Natural killer cell (primary cell): Measurements from ENCODE around the gene QRSL1. TPM values are rescaled to one million over a fixed set of nuclear protein-coding genes. Genes with fewer than 3 reads are reported as not detected.
A peak's percentile ranks its signal among the peaks of the same experiment; 100 is the strongest.

Experiments used
- ATAC-seq, 3 donors: fragments of 150-1000 bp in 2 of 3; fragments of 200-7000 bp in 1 of 3; cut with Tn5 transposase; 1 replicate in 1 of 3; 2 replicates in 2 of 3; pipeline ENCODE4 v1.10.0; 2021; ENCODE audit warnings: mild to moderate bottlenecking in 2 of 3, moderate library complexity in 2 of 3
- DNase-seq, 2 donors: peaks; one replicate each; pipeline versions ENCODE4 v3.0.0 to v3.0.0-alpha.2; 2013 to 2021; ENCODE audit warnings: mixed read lengths in 1 of 2
- H3K27ac ChIP-seq: one replicate; pipeline ENCODE4 v1.5.1; 2013; ENCODE audit warnings: mild to moderate bottlenecking, low read length
- H3K27me3 ChIP-seq: one replicate; pipeline ENCODE4 v1.6.1; 2013; ENCODE audit warnings: low read length; ENCODE audit not compliant: control insufficient read depth, insufficient read depth
- H3K36me3 ChIP-seq: one replicate; pipeline ENCODE4 v1.6.1; 2013; ENCODE audit warnings: low read length; ENCODE audit not compliant: control insufficient read depth, insufficient read depth
- H3K4me1 ChIP-seq: one replicate; pipeline ENCODE4 v1.6.1; 2013; ENCODE audit warnings: low read length; ENCODE audit not compliant: control insufficient read depth, insufficient read depth
- H3K4me3 ChIP-seq: one replicate; pipeline ENCODE4 v1.5.1; 2013; ENCODE audit warnings: low read length
- H3K9me3 ChIP-seq: one replicate; pipeline ENCODE4 v1.6.1; 2013; ENCODE audit warnings: low read length; ENCODE audit not compliant: control insufficient read depth, insufficient read depth
- H3K27ac Mint-ChIP-seq, 2 donors: one replicate each; pipeline ENCODE4 v1.8.0; 2022; ENCODE audit warnings: mild to moderate bottlenecking in 2 of 2, mixed read lengths in 2 of 2, moderate library complexity in 1 of 2
- H3K27me3 Mint-ChIP-seq, 2 donors: one replicate each; pipeline ENCODE4 v1.8.0; 2022; ENCODE audit warnings: low read depth in 2 of 2, mixed read lengths in 2 of 2
- H3K36me3 Mint-ChIP-seq: one replicate; pipeline ENCODE4 v1.8.0; 2022; ENCODE audit warnings: mixed read lengths
- H3K4me1 Mint-ChIP-seq, 2 donors: one replicate each; pipeline ENCODE4 v1.8.0; 2022; ENCODE audit warnings: mixed read lengths in 2 of 2
- H3K4me3 Mint-ChIP-seq: one replicate; pipeline ENCODE4 v1.8.0; 2022; ENCODE audit warnings: mild to moderate bottlenecking, moderate library complexity, mixed read lengths
- H3K9me3 Mint-ChIP-seq, 2 donors: one replicate each; pipeline ENCODE4 v1.8.0; 2022; ENCODE audit warnings: mixed read lengths in 2 of 2
- CTCF ChIP-seq: fragments of 200-600 bp; IDR thresholded peaks from one replicate; pipeline ENCODE4 v1.8.0; 2022; ENCODE audit warnings: antibody characterized with exemption
- WGBS: methylation state at CpG from one replicate; pipeline ENCODE4 v1.1.7; 2013; ENCODE audit warnings: missing lambda C conversion rate; ENCODE audit not compliant: insufficient coverage; 5-methylcytosine and 5-hydroxymethylcytosine counted together
- intact Hi-C: fragments of 100-400 bp; cut with micrococcal nuclease; formaldehyde crosslinking; loops from one replicate; pipeline ENCODE4 v1.14.2; 2022
- total RNA-seq, 4 donors: library from RNA; stranded (reverse); fragments of 120-200 nt in 1 of 4; gene quantifications; one replicate each; pipeline versions ENCODE4 v1.2.3 to v1.2.4, GENCODE V29; 2013 to 2022

QRSL1 gene
- total RNA-seq, 3 donors from 2014 or later (not counting 1 experiment from before 2014, with no cell fraction given) = 5.6 to 8.4 (median 6.5) TPM

GRCh38 chr6:106648651-106649308 lies 19.4 kb downstream of the QRSL1 start:
- Histone ChIP-seq H3K9me3 (no peaks in the 10 kb centered on the region), H3K36me3 (peaks cover 60% of the 10 kb centered on the region), H3K4me3 (peak overlapping the region; percentile 28), H3K27ac (peak overlapping the region; percentile 65), H3K4me1 (no peaks in the 10 kb centered on the region), H3K27me3 (no peaks in the 10 kb centered on the region)
- intact Hi-C loops = no loop called here
- no peak for ATAC-seq
- no peak for DNase-seq
- no peak for TF ChIP-seq CTCF
- no peak overlapping the region for H3K4me3 Mint-ChIP-seq
- H3K27me3 Mint-ChIP-seq = no peaks in the 10 kb centered on the region
- H3K27ac Mint-ChIP-seq = peak overlapping the region in 1 of 2 donors; percentile 31
- no peaks in the 10 kb centered on the region for H3K4me1 Mint-ChIP-seq
- H3K9me3 Mint-ChIP-seq = no peaks in the 10 kb centered on the region
- 62% methylated on average over 7 of the region's 7 CpGs for WGBS
- peaks cover 28% of the 10 kb centered on the region for H3K36me3 Mint-ChIP-seq

GRCh38 chr6:106658469-106658868 lies 29.1 kb downstream of the QRSL1 start:
- H3K27me3 Mint-ChIP-seq = no peaks in the 10 kb centered on the region
- H3K36me3 Mint-ChIP-seq = peaks cover 35% of the 10 kb centered on the region
- no peak overlapping the region for H3K4me3 Mint-ChIP-seq
- H3K36me3 ChIP-seq = peaks cover 50% of the 10 kb centered on the region
- H3K27ac ChIP-seq = no peak overlapping the region
- no peak for ATAC-seq
- no peaks in the 10 kb centered on the region for H3K27me3 ChIP-seq
- no peak for DNase-seq
- peaks cover 2 to 6% of the 10 kb centered on the region in 2 donors for H3K9me3 Mint-ChIP-seq
- intact Hi-C loops = no loop called here
- peaks cover 4% of the 10 kb centered on the region for H3K9me3 ChIP-seq
- H3K4me1 ChIP-seq = no peaks in the 10 kb centered on the region
- H3K27ac Mint-ChIP-seq = no peak overlapping the region
- WGBS = 100% methylated on average over 4 of the region's 4 CpGs
- no peaks in the 10 kb centered on the region for H3K4me1 Mint-ChIP-seq
- no peak for TF ChIP-seq CTCF
- H3K4me3 ChIP-seq = no peak overlapping the region

GRCh38 chr6:106659859-106660258 lies 30.5 kb downstream of the QRSL1 start:
- WGBS = 98% methylated on average over 2 of the region's 2 CpGs
- H3K9me3 ChIP-seq = peaks cover 4% of the 10 kb centered on the region
- intact Hi-C loops = no loop called here
- no peak overlapping the region for H3K4me3 ChIP-seq
- Mint-ChIP-seq H3K9me3 (peaks cover 2 to 6% of the 10 kb centered on the region in 2 donors), H3K27ac (no peak overlapping the region), H3K27me3 (no peaks in the 10 kb centered on the region), H3K4me1 (no peaks in the 10 kb centered on the region), H3K36me3 (peaks cover 35% of the 10 kb centered on the region), H3K4me3 (no peak overlapping the region)
- no peak for TF ChIP-seq CTCF
- no peak for DNase-seq
- peaks cover 50% of the 10 kb centered on the region for H3K36me3 ChIP-seq
- H3K27me3 ChIP-seq = no peaks in the 10 kb centered on the region
- H3K27ac ChIP-seq = no peak overlapping the region
- no peaks in the 10 kb centered on the region for H3K4me1 ChIP-seq
- ATAC-seq = no peak

- Mint-ChIP-seq H3K27me3 (no peaks in the 10 kb centered on the region), H3K4me3 (no peak overlapping the region), H3K4me1 (no peaks in the 10 kb centered on the region), H3K27ac (no peak overlapping the region), H3K9me3 (peaks cover 2 to 6% of the 10 kb centered on the region in 2 donors), H3K36me3 (peaks cover 29% of the 10 kb centered on the region)
- no peak overlapping the region for H3K27ac ChIP-seq
- WGBS = 100% methylated on average over 2 of the region's 2 CpGs
- H3K9me3 ChIP-seq = peaks cover 4% of the 10 kb centered on the region
- peaks cover 39% of the 10 kb centered on the region for H3K36me3 ChIP-seq
- intact Hi-C loops = no loop called here
- TF ChIP-seq CTCF = no peak
- H3K27me3 ChIP-seq = no peaks in the 10 kb centered on the region
- no peak for DNase-seq
- no peaks in the 10 kb centered on the region for H3K4me1 ChIP-seq
- no peak for ATAC-seq
- no peak overlapping the region for H3K4me3 ChIP-seq
Measured at GRCh38 chr6:106662458-106662857, 33.1 kb downstream of the QRSL1 start.
